LNCAP (cell line): ENCODE results near the gene SCEL.

Experiments
- TF ChIP-seq, protein P1 (sequence below): fragments of 450-650 bp; IDR thresholded peaks from 2 replicates; pipeline ENCODE4 v1.5.1; 2017; ENCODE audit warnings: mild to moderate bottlenecking

The SCEL gene

DNA sequence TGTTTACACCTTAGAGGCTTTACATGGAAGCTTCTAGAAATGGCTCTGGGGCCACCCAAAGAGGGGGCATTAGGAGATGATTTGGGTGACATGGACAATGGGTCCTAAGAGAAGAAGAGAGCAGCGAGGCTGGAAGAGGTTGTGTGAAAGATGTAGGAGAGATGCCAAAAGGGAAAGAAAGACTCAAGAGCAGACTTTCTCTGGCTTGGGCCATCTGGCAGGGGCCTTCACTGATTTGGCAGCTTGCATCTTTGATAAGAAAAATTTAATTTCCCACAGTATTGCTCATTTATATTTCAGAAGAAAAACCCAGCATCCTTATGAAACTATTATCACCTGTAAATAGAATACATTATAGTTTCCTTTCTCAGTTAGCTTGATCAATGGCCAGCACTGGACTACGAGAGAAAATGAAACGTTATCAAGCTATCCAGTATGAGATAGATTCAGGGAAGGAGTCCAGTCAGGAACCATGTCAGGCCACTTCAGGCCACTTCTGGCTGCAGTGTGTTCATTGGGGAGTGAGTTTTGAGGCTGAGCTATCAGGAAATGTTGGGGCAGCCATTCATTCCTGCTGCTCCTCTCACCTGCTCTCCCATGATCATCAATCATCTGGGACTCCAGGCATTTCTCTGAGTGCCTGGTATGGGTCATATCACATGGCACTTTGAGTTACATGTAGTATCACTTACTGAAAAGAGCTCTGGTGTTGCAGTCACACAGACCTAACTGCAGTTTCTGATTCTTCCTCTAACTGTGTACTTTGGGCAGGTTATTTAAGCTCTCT, 10.3 kb downstream of the SCEL start:
- TF ChIP-seq, protein P1, sequence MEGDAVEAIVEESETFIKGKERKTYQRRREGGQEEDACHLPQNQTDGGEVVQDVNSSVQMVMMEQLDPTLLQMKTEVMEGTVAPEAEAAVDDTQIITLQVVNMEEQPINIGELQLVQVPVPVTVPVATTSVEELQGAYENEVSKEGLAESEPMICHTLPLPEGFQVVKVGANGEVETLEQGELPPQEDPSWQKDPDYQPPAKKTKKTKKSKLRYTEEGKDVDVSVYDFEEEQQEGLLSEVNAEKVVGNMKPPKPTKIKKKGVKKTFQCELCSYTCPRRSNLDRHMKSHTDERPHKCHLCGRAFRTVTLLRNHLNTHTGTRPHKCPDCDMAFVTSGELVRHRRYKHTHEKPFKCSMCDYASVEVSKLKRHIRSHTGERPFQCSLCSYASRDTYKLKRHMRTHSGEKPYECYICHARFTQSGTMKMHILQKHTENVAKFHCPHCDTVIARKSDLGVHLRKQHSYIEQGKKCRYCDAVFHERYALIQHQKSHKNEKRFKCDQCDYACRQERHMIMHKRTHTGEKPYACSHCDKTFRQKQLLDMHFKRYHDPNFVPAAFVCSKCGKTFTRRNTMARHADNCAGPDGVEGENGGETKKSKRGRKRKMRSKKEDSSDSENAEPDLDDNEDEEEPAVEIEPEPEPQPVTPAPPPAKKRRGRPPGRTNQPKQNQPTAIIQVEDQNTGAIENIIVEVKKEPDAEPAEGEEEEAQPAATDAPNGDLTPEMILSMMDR, result no peak

DNA sequence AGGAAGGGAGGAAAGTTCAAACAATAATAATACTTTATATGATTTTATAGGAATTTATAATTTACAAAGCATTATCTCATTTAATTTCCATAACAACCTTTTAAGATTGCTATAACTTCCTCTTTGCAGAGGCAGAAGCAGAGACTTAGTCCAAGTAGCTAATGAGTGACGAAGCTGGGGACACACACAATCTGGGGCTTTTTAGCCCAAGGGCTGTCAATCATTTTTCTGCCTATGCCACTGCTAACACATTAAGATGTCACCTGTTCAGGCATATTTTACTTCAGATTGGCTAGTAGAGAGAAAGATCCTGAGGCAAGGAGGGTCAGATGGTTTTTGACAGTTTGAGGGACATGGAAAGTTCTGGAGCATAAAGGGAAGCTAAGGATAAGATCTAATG, 12.6 kb downstream of the SCEL start:
- TF ChIP-seq, protein P1, result no peak

DNA sequence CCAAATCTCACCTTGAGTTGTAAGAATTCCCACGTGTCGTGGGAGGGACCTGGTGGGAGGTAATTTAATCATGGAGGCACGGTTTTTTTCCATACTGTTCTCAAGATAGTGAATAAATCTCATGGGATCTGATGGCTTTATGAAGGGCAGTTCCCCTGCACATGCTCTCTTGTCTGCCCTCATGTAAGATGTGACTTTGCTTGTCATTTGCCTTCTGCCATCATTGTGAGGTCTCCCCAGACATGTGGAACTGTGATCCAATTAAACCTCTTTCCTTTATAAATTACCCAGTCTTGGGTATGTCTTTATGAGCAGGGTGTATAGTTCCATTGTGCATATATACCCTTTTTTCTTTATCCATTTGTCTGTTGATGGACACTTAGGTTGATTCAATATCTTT, 13.1 kb downstream of the SCEL start:
- TF ChIP-seq, protein P1, result no peak

DNA sequence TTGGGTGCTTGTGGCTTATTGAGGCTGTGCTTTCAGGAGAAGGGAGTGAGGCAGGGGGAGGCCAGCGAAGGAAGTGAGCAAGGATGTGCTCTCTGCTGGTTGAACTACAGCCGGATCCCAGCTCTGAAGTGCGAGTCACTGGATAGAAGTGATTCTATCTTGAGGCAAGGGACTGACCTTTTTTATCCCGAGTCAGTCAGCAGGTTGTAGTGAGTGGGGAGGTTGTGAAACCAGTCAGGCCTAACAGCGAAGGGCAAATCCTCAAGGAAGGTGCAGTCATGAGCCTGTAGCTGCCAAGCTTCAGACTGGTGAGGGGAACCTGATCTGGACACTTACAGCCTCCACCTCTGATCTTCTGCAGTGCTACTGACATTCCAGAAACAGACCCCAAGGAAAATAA, 18.6 kb downstream of the SCEL start:
- TF ChIP-seq, protein P1, result no peak

DNA sequence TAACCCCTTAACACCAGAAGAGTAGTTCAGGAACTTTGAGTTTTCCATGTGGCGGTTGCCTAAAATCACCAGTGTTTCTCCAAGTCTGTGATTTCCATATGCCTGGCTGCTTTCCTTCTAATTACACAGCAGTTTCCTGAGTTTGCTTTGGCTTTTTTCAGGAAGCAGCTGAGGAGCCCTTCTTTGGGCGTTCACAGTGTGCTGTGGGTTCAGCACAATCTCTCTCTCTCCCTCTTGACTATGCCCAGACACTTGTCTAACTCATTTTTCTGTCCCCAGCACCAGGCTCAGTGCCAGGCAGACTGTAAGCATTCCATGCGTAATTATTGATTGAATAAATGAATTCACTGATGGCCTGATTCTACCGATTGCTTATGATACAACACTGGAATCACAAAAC, 19.7 kb downstream of the SCEL start:
- TF ChIP-seq, protein P1, result no peak

DNA sequence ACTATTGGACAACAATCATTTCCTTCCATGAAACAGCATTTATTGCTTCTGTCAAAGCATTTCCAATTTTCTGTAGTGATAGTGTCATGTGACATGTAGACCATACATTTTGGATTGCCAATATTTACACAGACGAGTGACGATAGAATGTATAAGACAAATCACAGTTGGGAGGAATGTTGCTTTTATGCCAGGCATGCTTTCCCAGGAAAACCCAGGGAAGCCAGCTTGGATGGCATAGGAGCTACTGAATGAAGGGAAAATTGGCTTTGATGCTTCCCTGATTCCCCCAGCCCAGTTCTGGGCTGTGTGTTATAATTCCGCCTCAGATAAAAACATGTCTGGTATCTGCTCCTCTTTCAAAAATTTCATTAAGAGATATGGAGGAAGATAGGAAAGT, 22.5 kb downstream of the SCEL start:
- TF ChIP-seq, protein P1, result no peak

DNA sequence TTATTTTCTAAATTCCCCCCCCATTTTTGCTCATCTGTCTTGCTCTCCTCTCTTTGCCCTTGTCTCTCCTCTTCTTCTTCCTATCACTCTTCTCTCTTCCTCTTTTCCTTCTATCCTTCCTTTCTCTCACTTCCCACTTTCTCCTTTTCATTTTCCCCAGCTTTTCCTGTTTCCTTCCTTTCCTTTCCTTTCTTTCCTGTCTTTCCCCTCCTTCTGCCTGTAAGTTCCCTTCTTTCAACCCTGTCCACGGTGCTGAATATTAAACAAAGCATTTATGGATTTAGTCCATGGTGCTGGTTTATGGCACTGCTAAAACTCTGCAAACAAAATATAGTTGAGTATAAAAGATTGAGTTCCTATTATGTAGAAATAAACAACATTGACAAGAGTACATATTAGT, 27.6 kb downstream of the SCEL start:
- TF ChIP-seq, protein P1, result no peak

DNA sequence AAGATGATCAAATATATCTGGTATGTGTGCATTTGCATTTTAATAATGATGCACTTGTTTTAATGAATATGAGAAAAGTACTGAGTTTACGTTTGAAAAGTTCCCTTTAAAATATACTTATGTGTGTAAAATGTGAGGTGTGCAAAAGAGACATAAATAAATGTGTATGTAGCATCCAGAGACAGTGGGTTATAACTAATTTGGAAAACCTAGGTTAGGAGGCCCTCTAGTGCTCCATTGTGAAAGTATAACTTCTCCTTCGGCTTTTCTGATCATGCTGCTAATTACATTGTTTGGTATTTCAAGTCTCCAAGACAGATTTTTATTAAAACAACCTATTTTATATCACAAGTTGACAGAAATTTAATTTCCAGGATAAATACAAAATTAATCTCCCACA, 30.1 kb downstream of the SCEL start:
- TF ChIP-seq, protein P1, result peak; percentile 63
